Measurements from ENCODE around the gene CARM1.
A peak's percentile ranks its signal among the peaks of the same experiment; 100 is the strongest.

Gene CARM1

DNA sequence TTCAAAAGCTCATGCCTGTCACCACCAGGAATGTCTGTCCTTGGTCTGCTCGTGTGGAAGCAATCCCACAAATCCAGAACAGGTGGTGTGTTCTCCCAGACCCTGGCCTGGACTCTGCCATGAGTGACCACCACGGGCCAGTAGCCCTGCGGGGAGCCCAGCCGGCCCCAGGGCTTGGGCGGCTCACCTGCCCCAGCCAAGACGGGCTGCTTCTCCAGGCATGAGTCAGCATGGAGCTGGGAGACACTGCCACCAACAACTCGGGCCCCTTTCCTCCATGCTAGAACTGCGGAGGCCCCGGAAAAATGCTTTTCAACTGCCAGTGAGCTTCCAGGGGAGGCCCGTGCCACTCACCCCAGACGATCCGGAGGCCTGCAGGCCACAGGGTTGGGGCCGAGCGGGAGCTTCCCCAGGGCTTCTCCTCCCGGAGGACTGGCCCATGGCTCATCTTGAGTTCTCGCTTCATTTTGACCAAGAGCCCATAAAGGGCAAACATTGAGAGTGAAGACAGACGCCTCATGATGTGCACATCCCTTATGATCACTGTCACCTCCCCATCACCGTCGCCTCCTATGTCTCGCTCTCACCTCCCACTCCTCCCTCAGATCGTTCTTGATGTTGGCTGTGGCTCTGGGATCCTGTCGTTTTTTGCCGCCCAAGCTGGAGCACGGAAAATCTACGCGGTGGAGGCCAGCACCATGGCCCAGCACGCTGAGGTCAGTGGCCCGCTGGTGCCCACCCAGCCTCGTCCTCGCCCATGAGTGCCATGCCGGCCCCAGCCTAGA lies 40.4 kb downstream of the CARM1 start:
- no peak for DNase-seq

DNA sequence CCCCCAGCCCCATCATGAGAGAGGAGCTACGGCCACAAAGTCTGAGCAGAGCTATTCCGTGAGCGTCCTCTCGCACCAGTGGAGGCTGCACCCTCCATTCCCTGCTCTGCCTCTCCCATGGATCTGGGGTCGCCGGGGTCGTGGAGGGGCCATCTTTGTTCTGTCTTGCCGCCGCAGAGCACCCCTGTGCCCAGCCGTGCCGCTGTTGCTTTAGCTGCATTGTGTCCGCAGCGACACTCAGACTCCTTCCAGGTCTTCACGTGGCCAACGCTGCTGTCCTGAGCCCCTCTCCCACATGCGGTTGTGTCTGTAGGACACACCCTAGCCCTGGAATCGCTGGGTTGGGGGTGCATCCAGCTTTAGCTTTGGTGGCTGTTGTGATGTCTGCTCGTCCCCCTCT lies 41.3 kb downstream of the CARM1 start:
- DNase-seq, result no peak

DNA sequence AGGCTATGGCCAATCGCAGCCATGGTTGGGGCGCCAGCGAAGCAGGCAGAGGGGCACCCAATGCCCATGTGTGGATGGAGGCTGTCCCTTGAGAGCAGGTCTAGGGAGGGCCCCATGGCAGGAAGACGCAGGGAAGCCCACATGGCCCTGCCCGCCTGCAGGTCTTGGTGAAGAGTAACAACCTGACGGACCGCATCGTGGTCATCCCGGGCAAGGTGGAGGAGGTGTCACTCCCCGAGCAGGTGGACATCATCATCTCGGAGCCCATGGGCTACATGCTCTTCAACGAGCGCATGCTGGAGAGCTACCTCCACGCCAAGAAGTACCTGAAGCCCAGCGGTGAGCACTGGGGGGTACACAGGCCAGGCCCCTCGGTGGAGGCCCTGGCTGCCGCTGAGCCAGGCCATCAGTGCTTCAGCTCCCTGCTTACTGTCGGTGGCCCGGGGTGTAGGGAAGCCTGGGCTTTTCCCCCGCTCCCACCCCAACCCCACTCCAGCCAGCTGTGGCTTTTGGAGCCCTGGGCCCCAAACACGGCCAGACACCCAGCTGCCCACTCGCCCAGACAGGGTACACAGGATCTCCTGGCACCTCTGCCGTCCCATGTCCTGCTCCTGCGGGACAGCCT lies 42.5 kb downstream of the CARM1 start:
- no peak for DNase-seq

DNA sequence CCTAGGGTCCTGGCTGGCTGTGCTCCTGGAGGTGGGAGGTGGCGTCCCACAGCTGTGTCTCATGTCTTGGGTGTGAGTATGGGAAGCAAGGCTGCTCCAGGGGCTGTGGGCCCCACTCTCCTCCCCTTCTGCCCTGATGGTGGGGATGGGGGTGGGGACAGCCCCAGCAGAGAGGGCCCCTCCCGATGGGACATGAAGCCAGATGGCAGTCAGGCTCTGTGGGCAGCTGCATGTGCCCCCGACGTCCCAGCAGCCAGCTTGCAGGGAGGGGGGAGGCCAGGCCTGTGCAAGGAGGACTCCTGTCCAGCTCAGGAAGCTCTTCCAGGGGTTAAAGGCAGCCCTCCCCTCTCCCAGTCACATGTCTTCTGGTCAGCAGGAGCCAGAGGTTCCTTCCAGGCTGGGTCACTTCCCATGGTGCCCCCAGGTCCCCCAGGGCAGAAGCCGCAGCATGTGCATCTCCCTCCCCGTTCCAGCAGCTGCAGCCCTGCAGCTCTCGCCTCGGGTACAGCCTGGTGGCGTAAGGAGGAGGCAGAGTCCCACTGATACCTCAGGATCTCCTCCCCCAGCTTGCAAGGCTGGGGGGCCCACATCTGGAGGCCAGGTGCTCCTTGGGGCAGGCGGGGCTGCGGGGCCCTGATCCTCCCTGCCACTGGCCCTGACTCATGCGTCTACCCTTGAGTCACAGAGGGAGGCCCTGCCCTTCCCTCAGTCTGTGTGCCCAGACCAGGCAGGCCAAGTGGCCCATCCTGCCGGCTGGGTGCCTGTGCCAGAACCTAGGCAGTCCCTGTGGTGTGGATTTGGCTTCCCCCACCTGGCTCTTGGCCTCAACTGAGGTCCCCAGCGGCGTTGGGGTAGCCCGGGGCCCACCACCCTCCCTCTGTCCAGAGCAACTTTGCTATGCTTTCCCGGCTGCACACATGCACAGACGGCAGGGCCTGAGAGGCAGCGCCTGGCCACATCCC lies 44.1 kb downstream of the CARM1 start:
- DNase-seq, result no peak

DNA sequence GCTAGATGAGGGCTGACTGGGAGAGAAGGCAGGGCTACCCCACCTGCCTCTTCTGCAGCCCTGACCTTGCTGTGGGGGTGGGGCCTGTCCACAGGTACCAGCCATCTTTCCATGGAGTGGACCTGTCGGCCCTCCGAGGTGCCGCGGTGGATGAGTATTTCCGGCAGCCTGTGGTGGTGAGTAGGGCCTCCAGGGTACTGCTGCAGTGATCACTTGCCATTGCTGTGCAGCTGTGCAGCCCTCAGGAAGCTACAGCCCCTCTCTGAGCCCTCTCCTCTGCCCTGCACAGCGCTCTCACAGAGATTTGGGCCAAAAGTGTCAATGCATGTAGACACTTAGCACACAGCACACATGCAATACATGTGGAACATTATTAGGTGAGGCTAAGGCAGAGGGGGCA lies 45.2 kb downstream of the CARM1 start:
- no peak for DNase-seq

DNA sequence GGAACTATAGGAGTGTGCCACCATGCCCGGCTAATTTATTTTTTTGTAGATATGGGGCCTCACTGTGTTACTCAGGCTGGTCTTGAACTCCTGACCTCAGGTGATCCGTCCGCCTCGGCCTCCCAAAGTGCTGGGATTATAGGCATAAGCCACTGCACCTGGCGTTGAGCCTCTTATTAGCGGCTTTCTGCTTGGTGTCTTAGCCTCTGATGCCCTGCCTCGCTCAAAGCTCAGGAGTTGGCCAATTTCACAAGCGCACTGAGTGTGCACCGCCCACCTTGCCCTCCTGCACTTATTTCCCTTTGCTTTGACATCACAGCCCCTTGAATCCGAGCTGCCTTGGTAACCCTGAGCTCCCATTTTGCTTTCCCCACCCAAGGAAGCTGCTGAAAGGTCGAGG lies 47.0 kb downstream of the CARM1 start:
- DNase-seq, result no peak

DNA sequence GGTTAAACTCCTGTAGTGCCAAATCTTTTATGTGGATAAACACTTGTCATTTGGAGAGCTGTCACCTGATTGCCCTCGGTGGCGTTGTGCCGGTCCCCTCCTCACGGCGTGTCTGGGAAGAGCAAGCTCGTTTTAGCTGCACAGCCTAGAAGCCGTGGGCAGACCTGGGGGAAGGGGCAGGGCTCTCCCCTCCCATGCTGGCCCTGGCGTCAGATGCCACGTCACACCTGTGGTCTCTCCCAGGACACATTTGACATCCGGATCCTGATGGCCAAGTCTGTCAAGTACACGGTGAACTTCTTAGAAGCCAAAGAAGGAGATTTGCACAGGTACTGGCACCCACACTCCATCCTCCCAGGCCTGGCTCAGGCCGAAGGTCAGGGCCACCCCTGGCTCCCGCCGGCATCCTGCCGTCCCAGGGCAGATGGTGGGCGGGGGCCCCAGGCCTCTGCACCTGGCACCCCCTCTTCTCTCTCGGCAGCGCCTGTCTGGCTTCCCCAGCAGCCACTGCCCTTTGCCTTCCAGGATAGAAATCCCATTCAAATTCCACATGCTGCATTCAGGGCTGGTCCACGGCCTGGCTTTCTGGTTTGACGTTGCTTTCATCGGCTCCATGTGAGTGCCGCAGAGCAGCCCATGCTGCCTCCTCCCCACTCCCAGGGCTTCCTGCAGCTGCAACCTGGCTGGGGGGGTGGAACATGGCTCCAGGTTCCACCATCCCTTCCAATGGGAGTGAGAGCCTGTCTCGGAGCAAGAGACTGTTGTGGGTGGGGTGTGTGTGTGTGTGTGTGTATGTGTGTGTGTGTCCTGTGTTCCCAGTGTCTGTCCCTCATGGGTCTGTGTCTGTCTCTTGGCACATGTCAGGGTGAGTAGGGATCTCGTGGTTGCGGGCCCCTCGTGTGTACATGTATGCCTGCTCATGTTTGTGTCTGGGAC lies 48.3 kb downstream of the CARM1 start:
- no peak for DNase-seq

DNA sequence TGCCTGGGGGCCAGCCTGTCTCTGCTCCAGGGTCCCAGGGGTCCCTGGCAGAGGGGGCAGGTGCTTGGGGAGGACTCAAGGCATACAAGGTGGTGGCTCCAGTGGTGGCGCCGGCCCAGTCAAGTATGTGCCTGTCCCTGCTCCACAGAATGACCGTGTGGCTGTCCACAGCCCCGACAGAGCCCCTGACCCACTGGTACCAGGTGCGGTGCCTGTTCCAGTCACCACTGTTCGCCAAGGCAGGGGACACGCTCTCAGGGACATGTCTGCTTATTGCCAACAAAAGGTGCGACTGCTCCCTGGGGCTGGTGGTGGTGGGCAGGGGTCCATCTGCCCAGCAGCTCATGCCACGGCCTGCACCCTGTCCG lies 48.9 kb downstream of the CARM1 start:
- DNase-seq, result no peak

DNA sequence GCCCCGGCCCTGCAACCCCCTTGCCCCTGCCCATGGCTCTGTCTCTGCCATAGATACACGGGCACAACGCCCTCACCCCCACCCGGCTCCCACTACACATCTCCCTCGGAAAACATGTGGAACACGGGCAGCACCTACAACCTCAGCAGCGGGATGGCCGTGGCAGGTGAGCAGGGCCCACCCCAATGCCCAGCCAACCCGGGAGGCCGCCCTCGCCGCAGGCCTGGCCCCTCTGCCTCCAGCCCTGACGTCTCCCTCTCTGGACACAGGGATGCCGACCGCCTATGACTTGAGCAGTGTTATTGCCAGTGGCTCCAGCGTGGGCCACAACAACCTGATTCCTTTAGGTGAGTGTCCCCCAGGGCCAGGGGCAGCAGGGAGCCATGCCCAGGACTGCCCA lies 49.4 kb downstream of the CARM1 start:
- no peak for DNase-seq

DNA sequence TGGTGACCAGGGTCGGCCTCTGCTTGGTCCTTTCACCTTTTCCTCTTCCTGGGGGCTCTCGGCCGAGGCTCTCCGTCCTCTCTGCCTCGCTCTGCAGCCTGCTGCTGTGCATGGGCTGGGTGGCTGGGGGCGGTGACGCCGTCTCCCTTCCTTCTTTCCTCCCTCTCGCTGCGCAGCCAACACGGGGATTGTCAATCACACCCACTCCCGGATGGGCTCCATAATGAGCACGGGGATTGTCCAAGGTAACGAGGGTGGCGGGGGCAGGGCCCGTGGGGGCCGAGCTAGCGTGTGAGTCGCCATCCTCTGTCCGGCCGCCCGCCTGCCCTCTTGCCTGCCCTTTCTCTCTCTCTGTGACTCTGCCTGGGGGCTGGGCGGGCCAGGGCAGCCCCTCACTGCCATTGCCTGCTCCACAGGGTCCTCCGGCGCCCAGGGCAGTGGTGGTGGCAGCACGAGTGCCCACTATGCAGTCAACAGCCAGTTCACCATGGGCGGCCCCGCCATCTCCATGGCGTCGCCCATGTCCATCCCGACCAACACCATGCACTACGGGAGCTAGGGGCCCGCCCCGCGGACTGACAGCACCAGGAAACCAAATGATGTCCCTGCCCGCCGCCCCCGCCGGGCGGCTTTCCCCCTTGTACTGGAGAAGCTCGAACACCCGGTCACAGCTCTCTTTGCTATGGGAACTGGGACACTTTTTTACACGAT lies 50.0 kb downstream of the CARM1 start:
- DNase-seq, result no peak

DNA sequence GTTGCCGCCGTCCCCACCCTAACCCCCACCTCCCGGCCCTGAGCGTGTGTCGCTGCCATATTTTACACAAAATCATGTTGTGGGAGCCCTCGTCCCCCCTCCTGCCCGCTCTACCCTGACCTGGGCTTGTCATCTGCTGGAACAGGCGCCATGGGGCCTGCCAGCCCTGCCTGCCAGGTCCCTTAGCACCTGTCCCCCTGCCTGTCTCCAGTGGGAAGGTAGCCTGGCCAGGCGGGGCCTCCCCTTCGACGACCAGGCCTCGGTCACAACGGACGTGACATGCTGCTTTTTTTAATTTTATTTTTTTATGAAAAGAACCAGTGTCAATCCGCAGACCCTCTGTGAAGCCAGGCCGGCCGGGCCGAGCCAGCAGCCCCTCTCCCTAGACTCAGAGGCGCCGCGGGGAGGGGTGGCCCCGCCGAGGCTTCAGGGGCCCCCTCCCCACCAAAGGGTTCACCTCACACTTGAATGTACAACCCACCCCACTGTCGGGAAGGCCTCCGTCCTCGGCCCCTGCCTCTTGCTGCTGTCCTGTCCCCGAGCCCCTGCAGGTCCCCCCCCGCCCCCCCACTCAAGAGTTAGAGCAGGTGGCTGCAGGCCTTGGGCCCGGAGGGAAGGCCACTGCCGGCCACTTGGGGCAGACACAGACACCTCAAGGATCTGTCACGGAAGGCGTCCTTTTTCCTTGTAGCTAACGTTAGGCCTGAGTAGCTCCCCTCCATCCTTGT lies 50.7 kb downstream of the CARM1 start:
- no peak for DNase-seq

DNA sequence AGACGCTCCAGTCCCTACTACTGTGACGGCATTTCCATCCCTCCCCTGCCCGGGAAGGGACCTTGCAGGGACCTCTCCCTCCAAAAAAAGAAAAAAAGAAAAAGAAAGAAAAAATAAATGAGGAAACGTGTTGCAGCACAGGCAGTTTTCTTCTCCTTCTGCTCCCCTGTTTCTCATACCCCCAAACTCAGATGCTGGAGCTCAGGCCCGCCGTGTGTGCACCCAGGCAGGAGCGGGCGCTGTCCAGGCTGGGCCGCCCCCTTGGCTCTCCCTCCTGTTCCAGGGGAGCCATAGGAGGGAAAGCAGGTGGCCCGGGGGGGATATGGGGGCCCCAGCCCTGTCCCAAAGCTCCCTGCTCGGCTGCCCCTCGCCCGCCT lies 51.3 kb downstream of the CARM1 start:
- DNase-seq, result no peak

DNA sequence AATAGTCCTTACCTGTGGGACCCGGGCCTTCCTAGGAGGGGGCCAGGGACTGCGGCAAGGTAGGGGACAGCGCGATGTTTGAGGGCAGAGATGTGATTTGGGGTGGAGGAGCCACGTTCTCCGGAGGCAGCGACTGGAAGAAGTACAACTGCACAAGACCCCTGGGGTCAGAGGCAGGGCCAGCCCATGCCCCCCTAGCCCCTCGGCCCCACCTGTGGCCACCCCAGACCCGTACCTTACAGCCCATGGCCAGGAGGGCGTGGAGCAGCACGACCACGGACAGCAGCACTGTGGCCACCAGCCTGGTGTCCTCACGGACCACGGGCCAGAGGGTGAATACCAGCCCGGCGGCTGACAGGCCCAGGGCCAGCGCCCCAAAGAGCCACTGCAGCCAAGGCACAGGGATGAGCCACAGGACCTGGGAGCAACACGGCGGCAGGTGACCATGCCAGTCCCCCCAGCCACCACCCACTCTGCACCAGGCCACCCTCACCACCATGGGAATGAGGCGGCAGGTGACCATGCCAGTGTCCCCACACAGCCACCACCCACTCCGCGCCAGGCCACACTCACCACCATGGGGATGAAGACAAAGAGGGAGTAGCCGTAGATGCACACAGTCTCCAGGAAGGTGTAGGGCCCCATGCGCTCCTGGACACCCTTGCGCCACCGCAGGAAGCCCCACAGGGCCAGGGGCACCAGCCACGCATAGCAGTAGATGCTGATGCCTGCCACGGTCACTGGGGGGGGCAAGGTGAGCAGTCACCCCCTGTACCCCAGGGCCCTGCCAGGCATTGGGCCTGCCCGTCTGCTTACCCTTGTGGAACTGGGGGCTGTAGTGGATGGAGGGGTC lies 52.1 kb downstream of the CARM1 start:
- DNase-seq, result no peak

DNA sequence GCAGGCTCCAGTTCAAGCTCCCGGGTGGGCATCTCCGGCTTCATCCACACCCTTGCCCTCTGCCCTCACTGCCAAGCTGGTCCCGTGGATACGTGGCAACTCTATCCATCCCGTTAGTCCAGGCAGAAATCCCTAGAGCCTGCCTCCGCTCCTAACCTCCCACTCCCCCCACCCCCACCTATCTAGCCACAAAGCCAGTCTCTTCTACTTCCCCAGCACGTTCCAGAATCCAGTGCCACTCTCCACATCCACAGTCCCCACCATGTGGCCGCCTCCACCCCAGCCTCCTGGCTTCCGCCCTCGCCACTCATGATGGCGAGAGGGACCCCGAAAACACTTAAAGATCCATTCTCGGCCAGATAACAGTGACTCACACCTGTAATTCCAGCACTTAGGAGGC lies 53.2 kb downstream of the CARM1 start:
- no peak for DNase-seq

DNA sequence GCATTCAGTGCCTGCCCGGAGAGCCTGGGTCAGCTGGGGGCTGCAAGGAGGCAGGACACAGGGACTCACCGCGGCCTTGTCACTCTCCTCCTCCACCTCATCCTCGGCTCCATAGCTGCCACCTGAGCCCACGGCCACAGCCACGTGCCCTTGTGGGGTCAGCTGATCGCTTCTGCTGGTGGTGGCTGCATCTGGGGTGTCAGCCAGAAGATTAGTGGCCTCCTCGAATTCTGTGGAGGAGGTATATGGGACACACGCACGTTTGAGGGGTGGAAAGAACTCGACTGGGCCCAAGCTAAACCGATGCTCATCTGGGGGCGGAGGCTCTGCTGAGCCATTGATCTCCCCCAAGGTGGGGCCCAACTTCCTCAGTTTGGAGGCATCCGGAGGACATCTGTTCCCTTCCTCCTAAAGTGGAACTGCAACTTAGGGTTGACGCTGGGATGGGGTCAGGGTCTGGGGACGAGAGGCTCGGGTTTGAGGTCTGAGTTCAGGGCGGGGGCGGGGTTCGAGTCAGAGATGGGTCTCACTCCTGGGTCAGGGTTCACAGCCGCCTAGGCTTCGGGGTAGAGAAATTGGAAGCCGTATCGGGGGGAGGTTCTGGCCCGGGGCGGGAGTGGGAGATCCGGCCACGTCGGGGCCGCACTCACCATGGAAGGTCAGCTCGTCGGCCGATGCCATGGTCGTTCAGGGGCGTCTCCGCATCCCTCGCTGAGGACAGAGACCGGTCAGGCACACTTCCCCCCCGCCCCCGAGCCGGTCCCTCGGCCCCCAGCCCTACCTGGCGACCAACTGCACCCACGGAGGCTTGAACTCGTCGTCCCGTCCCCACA lies 56.6 kb downstream of the CARM1 start:
- DNase-seq, result no peak

DNA sequence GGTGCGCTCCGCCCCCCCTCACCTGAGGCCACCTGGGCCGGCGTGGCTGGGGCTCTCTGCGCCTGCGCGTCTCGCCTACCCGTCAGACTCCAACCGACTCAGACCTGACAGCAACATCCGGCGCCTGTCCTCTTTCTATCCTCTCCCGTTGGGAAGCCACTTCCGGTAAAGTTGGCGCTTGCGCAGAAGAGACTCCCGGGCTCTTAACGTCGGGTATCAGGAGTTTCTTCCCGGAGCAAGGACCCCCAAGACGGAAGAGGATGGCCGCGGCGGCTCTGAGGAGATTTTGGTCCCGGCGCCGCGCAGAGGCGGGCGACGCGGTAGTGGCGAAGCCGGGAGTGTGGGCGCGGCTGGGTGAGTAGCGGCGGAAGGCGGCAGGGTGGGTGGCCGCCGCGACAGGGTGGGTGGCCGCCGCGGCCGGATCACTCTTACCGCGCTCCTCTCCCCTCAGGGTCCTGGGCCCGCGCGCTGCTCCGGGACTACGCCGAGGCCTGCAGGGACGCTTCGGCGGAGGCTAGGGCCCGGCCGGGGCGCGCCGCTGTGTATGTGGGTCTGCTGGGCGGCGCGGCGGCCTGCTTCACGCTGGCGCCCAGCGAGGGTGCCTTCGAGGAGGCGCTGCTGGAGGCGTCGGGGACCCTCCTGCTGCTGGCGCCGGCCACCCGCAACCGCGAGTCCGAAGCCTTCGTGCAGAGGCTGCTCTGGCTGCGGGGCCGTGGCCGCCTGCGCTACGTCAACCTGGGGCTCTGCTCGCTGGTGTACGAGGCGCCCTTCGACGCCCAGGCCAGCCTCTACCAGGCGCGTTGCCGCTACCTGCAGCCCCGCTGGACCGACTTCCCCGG lies 57.4 kb downstream of the CARM1 start, which contains the start of the genes TIMM29 and YIPF2:
Gene TIMM29, plus strand, starts transcription at position 249 of the 839 bp plus-strand sequence. Its CDS starts 12 bp downstream, at position 261.
Gene YIPF2, minus strand, starts transcription at position 77 of the 839 bp plus-strand sequence. CDS start 229 bp downstream, outside the sequence.
- peak; percentile 92 for DNase-seq

DNA sequence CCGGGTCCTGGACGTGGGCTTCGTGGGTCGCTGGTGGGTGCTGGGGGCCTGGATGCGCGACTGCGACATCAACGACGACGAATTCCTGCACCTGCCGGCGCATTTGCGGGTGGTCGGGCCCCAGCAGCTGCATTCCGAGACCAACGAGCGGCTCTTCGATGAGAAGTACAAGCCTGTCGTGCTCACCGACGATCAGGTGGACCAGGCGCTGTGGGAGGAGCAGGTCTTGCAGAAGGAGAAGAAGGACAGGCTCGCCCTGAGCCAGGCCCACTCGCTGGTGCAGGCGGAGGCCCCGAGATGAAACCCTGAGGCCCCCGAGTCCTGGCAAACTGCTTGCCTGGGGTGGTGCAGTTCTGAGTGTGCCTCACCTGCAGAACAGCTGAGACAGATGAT lies 58.0 kb downstream of the CARM1 start:
- no peak for DNase-seq

Measured in SHP77 treated with DMSO at 0.1 percent for 48 hours (cell line).